ENCODE data around the gene SOD2. TPM values are rescaled to one million over a fixed set of nuclear protein-coding genes. Genes with fewer than 3 reads are reported as not detected.

SOD2 gene
- 164 to 199 TPM (median 171 TPM) in 5 replicates for total RNA-seq (2022; extraction: Qiagen RNA extraction; ENCODE audit: low read depth)

GRCh38 chr6:159693128-159693893, at the start of gene SOD2:
Gene SOD2 (minus strand): TSS chr6:159693241. CDS start chr6:159693167, 74 bp downstream.

GRCh38 chr6:159726918-159727716, 34.1 kb upstream of the SOD2 start, which contains the start of gene WTAP:
Gene WTAP (plus strand): TSS chr6:159727506. CDS start chr6:159736266, 8,760 bp downstream.

Other genes starting within 250 kb of the SOD2 start
- 59.1 to 73.0 TPM (median 67.8 TPM) in 5 replicates for gene WTAP, start 34.3 kb upstream of the SOD2 start, total RNA-seq (2022; extraction: Qiagen RNA extraction; ENCODE audit: low read depth)
- gene ACAT2, start 68.8 kb upstream of the SOD2 start, total RNA-seq (2022; extraction: Qiagen RNA extraction; ENCODE audit: low read depth), result 21.5 to 32.5 TPM (median 32.3 TPM) in 5 replicates
- 218 to 244 TPM (median 229 TPM) in 5 replicates for gene TCP1, start 96.4 kb upstream of the SOD2 start, total RNA-seq (2022; extraction: Qiagen RNA extraction; ENCODE audit: low read depth)
- gene MRPL18, start 97.2 kb upstream of the SOD2 start, total RNA-seq (2022; extraction: Qiagen RNA extraction; ENCODE audit: low read depth), result 77.8 to 104 TPM (median 93.1 TPM) in 5 replicates
- 0.07 to 0.08 TPM in 2 of 5 replicates, not detected in the others for gene PNLDC1, start 107.0 kb upstream of the SOD2 start, total RNA-seq (2022; extraction: Qiagen RNA extraction; ENCODE audit: low read depth)
- gene MAS1, start 197.7 kb upstream of the SOD2 start, total RNA-seq (2022; extraction: Qiagen RNA extraction; ENCODE audit: low read depth), result not detected in 5 replicates

Data from A549 treated with GW870086 at 1 μM for 4 hours (cell line).